ENCODE results near the gene CDH4. TPM values are rescaled to one million over a fixed set of nuclear protein-coding genes. Genes with fewer than 3 reads are reported as not detected.

Gene CDH4
- total RNA-seq, 4 donors from 2014 or later: under 0.01 to 0.56 (median 0.19) TPM; not detected in 1

GRCh38 chr20:61587036-61587435 is 335.0 kb downstream of the CDH4 start:
- TF ChIP-seq, protein P1, sequence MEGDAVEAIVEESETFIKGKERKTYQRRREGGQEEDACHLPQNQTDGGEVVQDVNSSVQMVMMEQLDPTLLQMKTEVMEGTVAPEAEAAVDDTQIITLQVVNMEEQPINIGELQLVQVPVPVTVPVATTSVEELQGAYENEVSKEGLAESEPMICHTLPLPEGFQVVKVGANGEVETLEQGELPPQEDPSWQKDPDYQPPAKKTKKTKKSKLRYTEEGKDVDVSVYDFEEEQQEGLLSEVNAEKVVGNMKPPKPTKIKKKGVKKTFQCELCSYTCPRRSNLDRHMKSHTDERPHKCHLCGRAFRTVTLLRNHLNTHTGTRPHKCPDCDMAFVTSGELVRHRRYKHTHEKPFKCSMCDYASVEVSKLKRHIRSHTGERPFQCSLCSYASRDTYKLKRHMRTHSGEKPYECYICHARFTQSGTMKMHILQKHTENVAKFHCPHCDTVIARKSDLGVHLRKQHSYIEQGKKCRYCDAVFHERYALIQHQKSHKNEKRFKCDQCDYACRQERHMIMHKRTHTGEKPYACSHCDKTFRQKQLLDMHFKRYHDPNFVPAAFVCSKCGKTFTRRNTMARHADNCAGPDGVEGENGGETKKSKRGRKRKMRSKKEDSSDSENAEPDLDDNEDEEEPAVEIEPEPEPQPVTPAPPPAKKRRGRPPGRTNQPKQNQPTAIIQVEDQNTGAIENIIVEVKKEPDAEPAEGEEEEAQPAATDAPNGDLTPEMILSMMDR (IDR thresholded peaks at IDR 0.05): no peak
- no peak for ATAC-seq (ENCODE audit: low FRiP score)
- no peak for DNase-seq (ENCODE audit: low spot score)

DNA sequence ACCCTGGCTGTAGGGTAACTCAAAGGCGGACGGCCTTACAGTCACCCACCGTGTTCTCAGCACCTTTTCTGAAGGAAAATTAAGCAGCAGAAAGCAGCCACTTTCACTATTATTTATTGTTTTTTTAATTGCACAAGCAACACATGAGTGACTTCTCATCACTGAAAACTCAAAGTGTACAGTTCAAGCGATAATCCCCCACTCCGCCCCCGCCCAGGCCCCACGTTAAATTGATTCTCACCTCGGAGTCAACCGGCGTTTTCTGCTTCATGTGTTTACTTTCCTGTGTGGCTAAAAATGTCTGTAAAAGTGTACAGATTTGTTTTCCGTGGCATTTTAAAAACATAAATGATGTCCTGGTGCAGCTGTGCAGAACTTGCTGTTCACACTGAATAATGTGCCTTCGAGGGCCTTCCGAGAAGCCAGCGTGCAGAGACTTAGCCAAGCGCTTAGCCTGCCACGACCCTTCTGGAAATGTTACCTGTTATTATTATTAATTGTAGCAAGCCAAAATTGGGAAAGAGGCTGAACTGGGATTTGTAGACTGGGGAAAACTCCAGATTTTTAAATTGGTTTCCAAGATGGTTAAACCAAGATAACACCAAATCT is 335.7 kb downstream of the CDH4 start:
- ATAC-seq (ENCODE audit: low FRiP score): no peak
- DNase-seq (ENCODE audit: low spot score): no peak

GRCh38 chr20:61588411-61589385 is 336.6 kb downstream of the CDH4 start:
- DNase-seq (ENCODE audit: low spot score) (no peak), ATAC-seq (ENCODE audit: low FRiP score) (peak; percentile 78)
- TF ChIP-seq, protein P1 (IDR thresholded peaks at IDR 0.05): no peak

More for the DNA sequence above, 335.7 kb downstream of the CDH4 start:
- TF ChIP-seq, protein P1 (IDR thresholded peaks at IDR 0.05): no peak

DNA sequence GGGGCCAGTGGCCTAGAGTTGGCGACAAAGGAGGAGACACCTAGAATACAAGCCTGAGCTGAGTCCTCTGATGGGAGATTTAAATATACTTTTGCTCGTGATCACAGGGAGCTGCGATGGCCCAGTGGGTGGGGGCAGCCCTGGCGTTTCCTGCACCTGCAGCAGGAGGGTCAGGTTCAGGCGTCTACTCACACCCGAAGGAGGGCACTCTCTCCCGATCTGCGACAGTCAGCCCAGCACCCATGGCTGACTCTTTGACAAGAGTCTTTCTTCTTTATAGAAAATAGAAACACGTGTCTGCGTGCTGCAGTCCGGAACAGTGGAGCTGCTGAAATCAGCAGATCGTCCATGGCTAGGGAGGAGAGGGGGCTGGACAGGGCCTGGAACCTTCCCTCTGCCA is 338.2 kb downstream of the CDH4 start:
- DNase-seq (ENCODE audit: low spot score): no peak
- TF ChIP-seq, protein P1 (IDR thresholded peaks at IDR 0.05): no peak
- ATAC-seq (ENCODE audit: low FRiP score): no peak

DNA sequence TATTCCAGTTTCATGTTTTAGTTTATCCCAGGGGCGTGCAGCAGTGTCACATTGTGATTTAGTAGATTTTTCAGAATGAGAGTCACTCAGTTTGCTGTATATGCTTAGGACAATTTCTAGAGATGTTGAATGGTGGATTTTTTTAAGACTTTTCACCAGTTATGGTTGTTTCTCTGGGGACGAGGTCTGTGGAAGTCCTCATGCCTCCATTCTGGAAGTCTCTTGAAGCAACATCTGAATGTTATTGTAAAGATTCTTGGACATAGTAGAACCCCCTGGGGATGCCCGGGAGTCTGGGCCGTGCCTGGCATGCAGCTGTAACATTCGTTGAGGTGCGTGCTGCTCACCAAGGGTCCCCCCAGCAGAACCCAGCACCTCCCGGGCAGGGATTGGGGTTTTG is 341.5 kb downstream of the CDH4 start:
- ATAC-seq (ENCODE audit: low FRiP score): no peak

DNA sequence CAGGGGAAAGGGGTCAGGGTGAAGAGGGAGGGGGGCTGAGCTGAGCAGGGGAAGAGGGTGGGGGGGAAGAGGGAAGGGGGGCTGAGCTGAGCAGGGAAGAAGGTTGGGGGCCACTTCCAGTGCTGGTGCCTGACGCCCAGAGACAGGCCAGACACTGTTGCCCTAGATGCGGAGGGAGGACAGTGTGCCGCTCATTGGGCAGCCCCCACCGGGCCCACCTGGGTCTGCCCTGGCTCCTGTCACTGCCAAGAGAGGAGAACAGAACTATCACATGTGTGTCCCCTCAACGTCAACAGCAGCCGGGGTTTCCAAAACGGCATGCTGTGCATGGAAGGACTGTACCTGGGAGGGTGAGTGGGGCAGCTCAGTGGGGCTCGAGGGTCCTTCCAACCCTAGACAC is 342.1 kb downstream of the CDH4 start:
- DNase-seq (ENCODE audit: low spot score) (no peak), ATAC-seq (ENCODE audit: low FRiP score) (no peak)
- TF ChIP-seq, protein P1 (IDR thresholded peaks at IDR 0.05): no peak

More for the DNA sequence above, 341.5 kb downstream of the CDH4 start:
- TF ChIP-seq, protein P1 (IDR thresholded peaks at IDR 0.05): no peak
- DNase-seq (ENCODE audit: low spot score): no peak
